Measurements from ENCODE around the gene LNX1. TPM values are rescaled to one million over a fixed set of nuclear protein-coding genes. Genes with fewer than 3 reads are reported as not detected.
A peak's percentile ranks its signal among the peaks of the same experiment; 100 is the strongest.

LNX1 gene
- total and polyA plus RNA-seq, 2 of the 13 experiments (the other 11 are each of a cell fraction or from before 2014, with no cell fraction given) = 0.49 TPM

GRCh38 chr4:53507671-53508286 lies 83.5 kb downstream of the LNX1 start (continued):
- TF ChIP-seq ZNF704 (CRISPR knock-in tag; IDR thresholded peaks at IDR 0.05; ENCODE audit: borderline replicate concordance) (no peak), KLF12 (CRISPR knock-in tag; IDR thresholded peaks at IDR 0.05; ENCODE audit: borderline replicate concordance) (0 out of 2 replicates have a peak, but pooled peaks have one; percentile 54), POLR2G (IDR thresholded peaks at IDR 0.05; ENCODE audit: low read depth, low read length) (peak; percentile 34; the same call in 1 of the 2 replicates), FOXP1 (IDR thresholded peaks at IDR 0.05) (no peak), FOXP1 (CRISPR knock-in tag; IDR thresholded peaks at IDR 0.05) (no peak), ZNF275 (CRISPR knock-in tag; IDR thresholded peaks at IDR 0.05; ENCODE audit: borderline replicate concordance) (0 out of 2 replicates have a peak, but pooled peaks have one; percentile 27), POGK (CRISPR knock-in tag; conservative IDR thresholded peaks at IDR 0.05) (0 out of 2 replicates have a peak, but pooled peaks have one; percentile 40), HOXA3 (CRISPR knock-in tag; IDR thresholded peaks at IDR 0.05) (no peak; the same call in 1 of the 2 replicates), HNRNPUL1 (IDR thresholded peaks at IDR 0.05; ENCODE audit: low read depth, low read length) (no peak), ZNF354B (CRISPR knock-in tag; IDR thresholded peaks at IDR 0.05) (no peak), THAP9 (CRISPR knock-in tag; IDR thresholded peaks at IDR 0.05; ENCODE audit: borderline replicate concordance) (peak; percentile 62; the same call in 1 of the 2 replicates), ZNF280D (CRISPR knock-in tag; IDR thresholded peaks at IDR 0.05) (peak; percentile 72; the same call in 1 of the 2 replicates), TIGD3 (CRISPR knock-in tag; IDR thresholded peaks at IDR 0.05; ENCODE audit: borderline replicate concordance) (no peak), ZNF598 (CRISPR knock-in tag; IDR thresholded peaks at IDR 0.05; ENCODE audit: borderline replicate concordance) (no peak), STAG1 (CRISPR knock-in tag; IDR thresholded peaks at IDR 0.05) (peak; percentile 7; the same call in 1 of the 2 replicates)

Measured in HepG2 (cell line).